Spleen (tissue), 11 donors: ENCODE results near the gene DNTT. TPM values are rescaled to one million over a fixed set of nuclear protein-coding genes. Genes with fewer than 3 reads are reported as not detected.

ENCODE experiments used
- DNase-seq: peaks from one replicate; pipeline ENCODE4 v3.0.0-alpha.2; 2020
- H3K27ac ChIP-seq, 8 donors: fragments of 200-600 bp; sonication (generic) in 7 of 8; 1 replicate in 4 of 8; 2 replicates in 4 of 8; pipeline versions ENCODE4 v1.5.0 to v1.8.0; 2016 to 2021; ENCODE audit warnings: inconsistent platforms in 4 of 8, mild to moderate bottlenecking in 4 of 8, moderate library complexity in 1 of 8
- H3K27me3 ChIP-seq, 7 donors: fragments of 200-600 bp; sonication (generic) in 6 of 7; replicated peaks in 1 of 7; 1 replicate in 4 of 7; 2 replicates in 3 of 7; pipeline versions ENCODE4 v1.5.0 to v1.8.0; 2016 to 2021; ENCODE audit warnings: inconsistent platforms in 3 of 7, mild to moderate bottlenecking in 1 of 7
- H3K36me3 ChIP-seq, 6 donors: fragments of 200-600 bp; sonication (generic) in 5 of 6; 1 replicate in 4 of 6; 2 replicates in 2 of 6; pipeline versions ENCODE4 v1.5.0 to v1.8.0; 2016 to 2021; ENCODE audit warnings: inconsistent platforms in 2 of 6
- H3K4me1 ChIP-seq, 6 donors: fragments of 200-600 bp; sonication (generic) in 5 of 6; 1 replicate in 3 of 6; 2 replicates in 3 of 6; pipeline versions ENCODE4 v1.5.0 to v1.8.0; 2016 to 2021; ENCODE audit warnings: inconsistent platforms in 3 of 6
- H3K4me3 ChIP-seq, 8 donors: fragments of 200-600 bp; sonication (generic) in 7 of 8; 1 replicate in 4 of 8; 2 replicates in 4 of 8; pipeline versions ENCODE4 v1.5.0 to v1.8.0; 2016 to 2021; ENCODE audit warnings: inconsistent platforms in 4 of 8, mild to moderate bottlenecking in 4 of 8, moderate library complexity in 2 of 8
- H3K9me3 ChIP-seq, 8 donors: fragments of 200-600 bp; sonication (generic) in 7 of 8; 1 replicate in 4 of 8; 2 replicates in 4 of 8; pipeline versions ENCODE4 v1.5.0 to v1.8.0; 2016 to 2021; ENCODE audit warnings: inconsistent platforms in 4 of 8
- POLR2A ChIP-seq, 3 donors: fragments of 450-650 bp; IDR thresholded peaks; one replicate each; pipeline ENCODE4 v1.5.1; 2017; ENCODE audit warnings: antibody characterized with exemption in 3 of 3, mild to moderate bottlenecking in 1 of 3
- POLR2AphosphoS5 ChIP-seq, 3 donors: sonication (generic); formaldehyde crosslinking; IDR thresholded peaks; one replicate each; pipeline ENCODE4 v1.5.1; 2017; ENCODE audit warnings: antibody characterized with exemption in 3 of 3
- WGBS, 5 donors: extraction: QIAGEN DNeasy Blood & Tissue Kit in 3 of 5; methylation state at CpG; one replicate each; pipeline versions ENCODE4 v1.1.5 to v1.1.7; 2013 to 2018; 5-methylcytosine and 5-hydroxymethylcytosine counted together
- intact Hi-C: fragments of 100-400 bp; cut with DNase I; formaldehyde crosslinking; loops from one replicate; pipeline ENCODE4 v1.15.0; 2023; ENCODE audit warnings: low total_unique reads
- polyA plus RNA-seq, 3 donors: library from polyadenylated mRNA; stranded (reverse); fragments of 200-250 nt; gene quantifications; one replicate each; pipeline ENCODE4 v1.2.1, GENCODE V29; 2013
- total RNA-seq, 7 donors: library from RNA; depleted of rRNA in 3 of 7; stranded (reverse); fragments of >200 nt in 3 of 7; fragmentation: NEBNext Ultra II Directional in 4 of 7; extraction: Animal tissue kit (Norgen Biotek cat#: 25700) in 4 of 7; gene quantifications; one replicate each; pipeline versions ENCODE4 v1.1.0 to v1.2.1, GENCODE V29; 2016 to 2021
- TF ChIP-seq, protein P1 (sequence below), 11 experiments: fragments of 200-600 bp in 7 of 11; fragments of 450-650 bp in 4 of 11; sonication (generic) in 4 of 11; IDR thresholded peaks in 8 of 11; conservative IDR thresholded peaks in 3 of 11; 1 replicate in 7 of 11; 2 replicates in 4 of 11; pipeline versions ENCODE4 v1.4.0 to v1.8.0; 2016 to 2021; ENCODE audit warnings: antibody characterized with exemption in 11 of 11, inconsistent platforms in 4 of 11, mild to moderate bottlenecking in 1 of 11
- donor health status: healthy with polysubstance abuse.
- donor health status: DM: no; HTN: no; CAD: no; lungs with moderate emphysema.
- donor health status: DM: no; HTN: no; CAD: no.
- donor health status: Bipolar disorder and iron deficiency.
- donor health status: healthy.
- donor health status: DM: no; HTN: no; CAD: no.
- donor health status: DM: yes; HTN: yes; CAD: no.

The DNTT gene
- total and polyA plus RNA-seq, 10 donors = 0.08 to 0.59 TPM; not detected in 8

DNA sequence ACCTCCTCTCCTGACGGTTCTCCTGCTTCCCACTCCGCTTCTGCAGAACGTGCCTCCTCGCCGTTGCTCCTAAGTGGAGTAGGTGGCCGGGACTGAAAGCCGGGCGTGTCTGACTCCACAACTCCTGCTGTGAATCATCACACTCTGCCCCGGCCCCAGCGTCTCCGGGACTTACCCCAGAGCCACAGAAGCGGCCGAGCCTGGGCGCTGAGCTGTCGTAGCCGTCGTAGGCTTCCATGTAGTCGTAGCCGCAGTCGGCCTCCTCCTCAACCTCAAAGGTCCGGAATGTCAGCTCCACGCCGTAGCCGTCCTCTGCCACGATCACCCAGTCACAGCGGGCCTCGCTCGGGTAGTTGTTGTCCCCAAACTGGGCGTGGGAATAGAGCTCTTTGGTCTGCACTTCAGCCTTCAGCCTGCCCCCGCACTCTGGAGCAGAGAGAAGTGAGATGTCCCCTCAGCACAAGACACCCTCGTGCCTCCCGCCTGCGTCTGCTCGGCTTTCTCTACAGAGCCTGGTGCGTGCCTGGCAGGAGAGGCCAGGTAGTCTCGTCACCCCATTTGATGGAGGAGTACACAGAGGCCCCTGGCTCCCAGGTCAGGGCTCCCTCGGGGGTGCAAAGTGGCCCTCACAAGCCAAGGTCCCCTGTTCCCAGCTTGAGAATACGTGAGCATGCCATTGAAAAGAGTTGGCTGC, 65.8 kb downstream of the DNTT start:
- Histone ChIP-seq H3K27ac (no peak overlapping the region), H3K27me3 (peaks cover 0 to 7% (median 0%) of the 10 kb centered on the region in 7 donors), H3K4me1 (peaks cover 0 to 13% (median 6%) of the 10 kb centered on the region in 6 donors), H3K9me3 (no peaks in the 10 kb centered on the region), H3K36me3 (no peaks in the 10 kb centered on the region), H3K4me3 (no peak overlapping the region)
- TF ChIP-seq POLR2A (IDR thresholded peaks at IDR 0.05) (no peak), POLR2AphosphoS5 (IDR thresholded peaks at IDR 0.05) (no peak)
- TF ChIP-seq, protein P1, sequence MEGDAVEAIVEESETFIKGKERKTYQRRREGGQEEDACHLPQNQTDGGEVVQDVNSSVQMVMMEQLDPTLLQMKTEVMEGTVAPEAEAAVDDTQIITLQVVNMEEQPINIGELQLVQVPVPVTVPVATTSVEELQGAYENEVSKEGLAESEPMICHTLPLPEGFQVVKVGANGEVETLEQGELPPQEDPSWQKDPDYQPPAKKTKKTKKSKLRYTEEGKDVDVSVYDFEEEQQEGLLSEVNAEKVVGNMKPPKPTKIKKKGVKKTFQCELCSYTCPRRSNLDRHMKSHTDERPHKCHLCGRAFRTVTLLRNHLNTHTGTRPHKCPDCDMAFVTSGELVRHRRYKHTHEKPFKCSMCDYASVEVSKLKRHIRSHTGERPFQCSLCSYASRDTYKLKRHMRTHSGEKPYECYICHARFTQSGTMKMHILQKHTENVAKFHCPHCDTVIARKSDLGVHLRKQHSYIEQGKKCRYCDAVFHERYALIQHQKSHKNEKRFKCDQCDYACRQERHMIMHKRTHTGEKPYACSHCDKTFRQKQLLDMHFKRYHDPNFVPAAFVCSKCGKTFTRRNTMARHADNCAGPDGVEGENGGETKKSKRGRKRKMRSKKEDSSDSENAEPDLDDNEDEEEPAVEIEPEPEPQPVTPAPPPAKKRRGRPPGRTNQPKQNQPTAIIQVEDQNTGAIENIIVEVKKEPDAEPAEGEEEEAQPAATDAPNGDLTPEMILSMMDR (IDR thresholded peaks at IDR 0.05 in 8 of 11, conservative IDR thresholded peaks at IDR 0.05 in 3 of 11) = no peak
- WGBS, 5 donors = 82 to 90% (median 84%) methylated on average over 26 to 38 of the region's 38 CpGs
- no peak for DNase-seq
- intact Hi-C loops = no loop called here

DNA sequence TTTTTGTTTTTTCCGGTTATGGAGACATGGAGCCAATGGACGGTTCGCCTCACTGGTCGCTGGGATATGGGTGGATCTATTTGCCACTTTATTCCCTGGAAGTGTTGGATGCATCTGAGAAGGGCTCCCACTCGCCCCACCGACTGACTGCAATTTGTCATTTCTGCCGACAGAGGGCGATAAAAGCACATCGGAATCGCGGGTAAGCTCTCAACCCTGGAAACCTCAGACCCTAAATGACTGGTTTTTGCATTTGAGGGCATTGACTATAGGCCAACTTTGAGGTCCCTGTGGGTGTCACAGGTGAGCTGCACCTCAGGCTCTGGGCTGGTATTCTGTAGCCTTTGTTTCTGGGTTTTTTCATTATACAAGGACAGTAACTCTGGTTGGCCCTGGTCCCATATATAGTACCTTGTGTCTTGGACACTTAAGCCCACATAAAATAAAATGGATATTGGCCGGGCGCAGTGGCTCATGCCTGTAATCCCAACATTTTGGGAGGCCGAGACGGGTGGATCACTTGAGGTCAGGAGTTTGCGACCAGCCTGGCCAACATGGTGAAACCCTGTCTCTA, 66.4 kb downstream of the DNTT start:
- intact Hi-C loops = no loop called here
- no peak overlapping the region for H3K4me3 ChIP-seq
- WGBS, 5 donors = 34 to 40% (median 36%) methylated on average over 12 to 16 of the region's 16 CpGs
- no peaks in the 10 kb centered on the region for H3K9me3 ChIP-seq
- H3K27me3 ChIP-seq = peaks cover 0 to 13% (median 0%) of the 10 kb centered on the region in 7 donors
- TF ChIP-seq, protein P1 (IDR thresholded peaks at IDR 0.05 in 8 of 11, conservative IDR thresholded peaks at IDR 0.05 in 3 of 11) = peak; percentile 41 to 91 (median 83)
- no peak for TF ChIP-seq POLR2AphosphoS5 (IDR thresholded peaks at IDR 0.05)
- H3K27ac ChIP-seq = no peak overlapping the region
- H3K4me1 ChIP-seq = peaks cover 0 to 19% (median 12%) of the 10 kb centered on the region in 6 donors
- no peak for DNase-seq
- H3K36me3 ChIP-seq = no peaks in the 10 kb centered on the region

DNA sequence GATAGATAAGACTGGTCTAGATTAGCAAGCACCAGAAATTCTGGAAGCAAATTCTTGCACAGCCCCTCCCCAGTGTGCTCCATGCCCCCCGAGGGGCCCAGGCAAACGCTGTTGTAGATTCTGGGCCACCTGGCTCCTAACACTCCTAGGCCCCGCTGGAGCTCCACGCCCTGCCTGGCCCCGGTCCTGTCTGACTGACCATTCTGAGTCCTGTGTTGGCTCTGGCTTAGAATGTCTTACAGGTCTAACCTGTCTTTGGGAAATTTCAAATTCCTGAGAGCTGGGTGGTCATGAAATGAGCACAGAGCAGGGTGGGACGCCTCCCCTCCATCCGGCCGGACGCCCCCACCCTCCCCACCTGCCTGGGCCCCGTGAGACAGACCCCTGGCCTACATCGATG, 67.1 kb downstream of the DNTT start:
- Histone ChIP-seq H3K27ac (no peak overlapping the region), H3K4me3 (no peak overlapping the region), H3K4me1 (peaks cover 0 to 20% (median 12%) of the 10 kb centered on the region in 6 donors), H3K9me3 (no peaks in the 10 kb centered on the region), H3K36me3 (no peaks in the 10 kb centered on the region), H3K27me3 (peaks cover 0 to 13% (median 0%) of the 10 kb centered on the region in 7 donors)
- WGBS, 5 donors = 85 to 93% (median 90%) methylated on average over 11 of the region's 11 CpGs
- intact Hi-C loops = no loop called here
- TF ChIP-seq, protein P1 (IDR thresholded peaks at IDR 0.05 in 8 of 11, conservative IDR thresholded peaks at IDR 0.05 in 3 of 11) = no peak
- TF ChIP-seq POLR2AphosphoS5 (IDR thresholded peaks at IDR 0.05) = no peak
- no peak for TF ChIP-seq POLR2A (IDR thresholded peaks at IDR 0.05)
- DNase-seq = no peak

DNA sequence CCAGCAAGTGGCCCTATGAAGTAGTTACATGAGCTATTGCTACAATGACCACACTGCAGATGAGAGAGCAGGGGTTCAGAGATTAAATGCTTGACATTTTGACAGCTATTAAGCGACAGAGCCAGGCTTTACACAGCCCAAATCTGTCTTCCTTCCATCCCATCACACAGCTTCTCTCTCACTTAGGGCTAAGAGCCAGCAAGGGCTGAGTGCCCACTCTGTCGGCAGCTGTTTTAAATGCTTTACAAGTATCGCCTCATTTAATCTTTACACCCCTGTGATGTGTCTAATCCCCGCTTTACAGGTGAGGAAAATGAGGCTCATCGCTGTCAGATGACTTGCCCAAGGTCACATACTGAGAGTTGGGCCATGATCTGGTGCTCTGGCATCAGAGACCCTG, 69.8 kb downstream of the DNTT start:
- no peaks in the 10 kb centered on the region for H3K36me3 ChIP-seq
- no peak overlapping the region for H3K4me3 ChIP-seq
- H3K9me3 ChIP-seq = no peaks in the 10 kb centered on the region
- no peak overlapping the region for H3K27ac ChIP-seq
- 87 to 94% (median 93%) methylated on average over 5 of the region's 5 CpGs for WGBS, 5 donors
- no peak for DNase-seq
- TF ChIP-seq POLR2AphosphoS5 (IDR thresholded peaks at IDR 0.05) = no peak
- no peak for TF ChIP-seq POLR2A (IDR thresholded peaks at IDR 0.05)
- TF ChIP-seq, protein P1 (IDR thresholded peaks at IDR 0.05 in 8 of 11, conservative IDR thresholded peaks at IDR 0.05 in 3 of 11) = no peak
- peaks cover 0 to 20% (median 12%) of the 10 kb centered on the region in 6 donors for H3K4me1 ChIP-seq
- peaks cover 0 to 13% (median 0%) of the 10 kb centered on the region in 7 donors for H3K27me3 ChIP-seq
- intact Hi-C loops = no loop called here
